ENCODE data around the gene PGAP6. TPM values are rescaled to one million over a fixed set of nuclear protein-coding genes. Genes with fewer than 3 reads are reported as not detected.

Gene PGAP6
- polyA plus RNA-seq, 2 of the 4 experiments (the other 2 are of a cell fraction), result 25.9 to 38.1 TPM

DNA sequence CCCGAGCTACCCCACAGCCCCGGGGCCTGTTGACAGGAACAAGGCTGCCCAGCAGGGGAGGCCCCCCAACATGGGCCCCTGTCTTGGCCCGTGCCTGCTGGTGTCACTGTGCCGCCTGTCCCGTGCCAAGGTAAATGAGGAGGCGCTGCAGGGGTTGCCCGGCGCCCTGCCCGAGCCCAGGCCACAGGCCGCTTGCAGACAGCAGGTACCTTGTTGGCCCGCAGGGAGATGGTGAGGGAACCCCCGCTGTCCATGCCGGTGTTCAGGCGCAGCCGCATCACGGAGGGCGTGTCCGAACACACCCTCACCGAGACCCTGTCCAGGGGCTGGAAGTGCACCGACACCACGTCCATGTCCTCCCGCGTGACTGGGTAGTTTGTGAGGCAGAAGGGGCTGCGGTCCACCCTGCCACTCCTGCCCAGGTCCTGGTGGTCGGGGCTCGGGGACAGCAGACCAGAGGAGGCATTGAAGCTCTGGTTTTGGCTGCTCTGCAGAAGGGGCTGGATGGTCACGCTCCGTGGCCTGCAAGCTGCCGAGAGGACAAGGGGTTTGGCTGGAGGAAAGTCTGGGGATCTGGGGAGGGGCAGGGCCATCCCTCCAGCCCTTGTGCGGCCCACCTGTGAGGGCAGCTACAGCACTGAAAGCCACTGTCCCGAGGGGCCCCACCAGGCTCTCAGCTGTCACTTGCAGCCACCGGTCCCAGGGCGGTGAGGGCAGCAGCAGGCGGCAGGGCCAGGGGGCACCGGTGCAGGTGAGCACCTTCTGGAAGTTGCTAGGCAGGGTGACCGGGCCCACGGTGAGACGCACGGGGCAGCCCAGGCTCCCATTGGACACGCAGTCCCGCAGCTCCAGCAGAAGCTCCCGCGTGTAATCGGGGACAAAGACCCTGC is 5.6 kb downstream of the PGAP6 start:
- DNase-seq (ENCODE audit: low read depth in 1 of 2, low spot score in 1 of 2) (no peak), FAIRE-seq (no peak), ATAC-seq (no peak)
- ChIA-PET CTCF (interaction anchor here (0.6 to 3.2 kb wide), 2 partner anchors 11 to 14 kb away, joined by 4 to 16 read pairs; no protein-coding TSS in a partner anchor), POLR2A (no interaction called here)
- no peak overlapping the region for H3K4me2 ChIP-seq
- H3K4me1 ChIP-seq, result peaks cover 6% of the 10 kb centered on the region; the same call in 2 of the 3 replicates
- no peak overlapping the region for H3K27ac ChIP-seq
- TF ChIP-seq, protein P1, sequence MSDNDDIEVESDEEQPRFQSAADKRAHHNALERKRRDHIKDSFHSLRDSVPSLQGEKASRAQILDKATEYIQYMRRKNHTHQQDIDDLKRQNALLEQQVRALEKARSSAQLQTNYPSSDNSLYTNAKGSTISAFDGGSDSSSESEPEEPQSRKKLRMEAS (IDR thresholded peaks at IDR 0.05), result no peak
- TF ChIP-seq RARB (CRISPR knock-in tag; IDR thresholded peaks at IDR 0.05) (no peak), POLR2A (IDR thresholded peaks at IDR 0.05; ENCODE audit: low read length) (no peak), BHLHE40 (IDR thresholded peaks at IDR 0.05; ENCODE audit: low read depth, low read length) (no peak), CEBPB (IDR thresholded peaks at IDR 0.05) (no peak), RAD21 (conservative IDR thresholded peaks at IDR 0.05 in 1 of 2, IDR thresholded peaks at IDR 0.05 in 1 of 2) (no peak), ZFP36 (IDR thresholded peaks at IDR 0.05; ENCODE audit: borderline replicate concordance, partially characterized antibody) (no peak), MAZ (IDR thresholded peaks at IDR 0.05; ENCODE audit: borderline replicate concordance, low read depth, low read length) (no peak), ESRRA (IDR thresholded peaks at IDR 0.05; ENCODE audit: borderline replicate concordance, low read length) (no peak), JUN (IDR thresholded peaks at IDR 0.05) (no peak), JUNB (IDR thresholded peaks at IDR 0.05) (no peak), CBX2 (IDR thresholded peaks at IDR 0.05; ENCODE audit: borderline replicate concordance, low read depth) (no peak), SMC3 (IDR thresholded peaks at IDR 0.05) (no peak), RFX5 (IDR thresholded peaks at IDR 0.05) (no peak)
- TF ChIP-seq, protein P2, sequence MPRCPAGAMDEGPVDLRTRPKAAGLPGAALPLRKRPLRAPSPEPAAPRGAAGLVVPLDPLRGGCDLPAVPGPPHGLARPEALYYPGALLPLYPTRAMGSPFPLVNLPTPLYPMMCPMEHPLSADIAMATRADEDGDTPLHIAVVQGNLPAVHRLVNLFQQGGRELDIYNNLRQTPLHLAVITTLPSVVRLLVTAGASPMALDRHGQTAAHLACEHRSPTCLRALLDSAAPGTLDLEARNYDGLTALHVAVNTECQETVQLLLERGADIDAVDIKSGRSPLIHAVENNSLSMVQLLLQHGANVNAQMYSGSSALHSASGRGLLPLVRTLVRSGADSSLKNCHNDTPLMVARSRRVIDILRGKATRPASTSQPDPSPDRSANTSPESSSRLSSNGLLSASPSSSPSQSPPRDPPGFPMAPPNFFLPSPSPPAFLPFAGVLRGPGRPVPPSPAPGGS (IDR thresholded peaks at IDR 0.05), result no peak
- TF ChIP-seq, protein P3, sequence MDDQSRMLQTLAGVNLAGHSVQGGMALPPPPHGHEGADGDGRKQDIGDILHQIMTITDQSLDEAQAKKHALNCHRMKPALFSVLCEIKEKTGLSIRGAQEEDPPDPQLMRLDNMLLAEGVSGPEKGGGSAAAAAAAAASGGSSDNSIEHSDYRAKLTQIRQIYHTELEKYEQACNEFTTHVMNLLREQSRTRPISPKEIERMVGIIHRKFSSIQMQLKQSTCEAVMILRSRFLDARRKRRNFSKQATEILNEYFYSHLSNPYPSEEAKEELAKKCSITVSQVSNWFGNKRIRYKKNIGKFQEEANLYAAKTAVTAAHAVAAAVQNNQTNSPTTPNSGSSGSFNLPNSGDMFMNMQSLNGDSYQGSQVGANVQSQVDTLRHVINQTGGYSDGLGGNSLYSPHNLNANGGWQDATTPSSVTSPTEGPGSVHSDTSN (IDR thresholded peaks at IDR 0.05), result no peak
- H3K9me3 ChIP-seq, result no peaks in the 10 kb centered on the region
- H3K4me3 ChIP-seq, result no peak overlapping the region
- 86% methylated on average over 17 of the region's 44 CpGs for WGBS (ENCODE audit: missing lambda C conversion rate)

DNA sequence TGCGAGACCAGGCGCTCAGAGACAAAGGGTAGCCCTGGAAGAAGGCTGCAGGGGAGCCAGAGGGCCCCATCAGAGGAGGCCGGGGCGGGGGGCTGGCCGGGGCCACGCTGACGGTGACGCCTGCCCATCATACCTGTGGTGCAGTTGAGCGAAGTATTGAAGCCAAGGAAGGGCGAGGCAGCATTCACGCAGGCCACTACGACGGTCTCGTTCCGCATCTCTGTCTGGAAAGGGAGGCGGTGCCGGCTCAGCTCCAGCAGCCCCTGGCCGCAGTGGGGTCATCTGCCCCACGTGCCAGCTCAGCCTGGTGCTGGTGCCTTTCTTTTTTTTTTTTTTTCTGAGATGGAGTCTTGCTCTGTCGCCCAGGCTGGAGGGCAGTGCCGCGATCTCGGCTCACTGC is 6.6 kb downstream of the PGAP6 start:
- ATAC-seq, result no peak
- H3K27ac ChIP-seq, result no peak overlapping the region
- H3K4me3 ChIP-seq, result no peak overlapping the region
- no peaks in the 10 kb centered on the region for H3K9me3 ChIP-seq
- ChIA-PET POLR2A (no interaction called here), CTCF (interaction anchor here (1.0 to 3.2 kb wide), 3 partner anchors 13 to 309 kb away, joined by 3 to 16 read pairs (median 4); no protein-coding TSS in a partner anchor)
- TF ChIP-seq, protein P4, sequence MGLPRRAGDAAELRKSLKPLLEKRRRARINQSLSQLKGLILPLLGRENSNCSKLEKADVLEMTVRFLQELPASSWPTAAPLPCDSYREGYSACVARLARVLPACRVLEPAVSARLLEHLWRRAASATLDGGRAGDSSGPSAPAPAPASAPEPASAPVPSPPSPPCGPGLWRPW (IDR thresholded peaks at IDR 0.05), result no peak
- TF ChIP-seq HOXB13 (CRISPR knock-in tag; IDR thresholded peaks at IDR 0.05; ENCODE audit: low read depth) (no peak), CBX2 (IDR thresholded peaks at IDR 0.05; ENCODE audit: borderline replicate concordance, low read depth) (no peak), RAD21 (conservative IDR thresholded peaks at IDR 0.05 in 1 of 2, IDR thresholded peaks at IDR 0.05 in 1 of 2) (no peak), POLR2A (IDR thresholded peaks at IDR 0.05; ENCODE audit: low read length) (no peak), EP300 (IDR thresholded peaks at IDR 0.05) (no peak), GATA3 (IDR thresholded peaks at IDR 0.05; ENCODE audit: borderline replicate concordance) (no peak), JUNB (IDR thresholded peaks at IDR 0.05) (no peak), MYC (IDR thresholded peaks at IDR 0.05; ENCODE audit: borderline replicate concordance, low read length) (no peak), TP53 (CRISPR knock-in tag; IDR thresholded peaks at IDR 0.05) (no peak)
- TF ChIP-seq, protein P5, sequence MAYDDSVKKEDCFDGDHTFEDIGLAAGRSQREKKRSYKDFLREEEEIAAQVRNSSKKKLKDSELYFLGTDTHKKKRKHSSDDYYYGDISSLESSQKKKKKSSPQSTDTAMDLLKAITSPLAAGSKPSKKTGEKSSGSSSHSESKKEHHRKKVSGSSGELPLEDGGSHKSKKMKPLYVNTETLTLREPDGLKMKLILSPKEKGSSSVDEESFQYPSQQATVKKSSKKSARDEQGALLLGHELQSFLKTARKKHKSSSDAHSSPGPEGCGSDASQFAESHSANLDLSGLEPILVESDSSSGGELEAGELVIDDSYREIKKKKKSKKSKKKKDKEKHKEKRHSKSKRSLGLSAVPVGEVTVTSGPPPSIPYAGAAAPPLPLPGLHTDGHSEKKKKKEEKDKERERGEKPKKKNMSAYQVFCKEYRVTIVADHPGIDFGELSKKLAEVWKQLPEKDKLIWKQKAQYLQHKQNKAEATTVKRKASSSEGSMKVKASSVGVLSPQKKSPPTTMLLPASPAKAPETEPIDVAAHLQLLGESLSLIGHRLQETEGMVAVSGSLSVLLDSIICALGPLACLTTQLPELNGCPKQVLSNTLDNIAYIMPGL (CRISPR knock-in tag; IDR thresholded peaks at IDR 0.05; ENCODE audit: borderline replicate concordance), result no peak
- TF ChIP-seq, protein P3 (IDR thresholded peaks at IDR 0.05), result no peak
- peaks cover 6% of the 10 kb centered on the region; the same call in 2 of the 3 replicates for H3K4me1 ChIP-seq
- FAIRE-seq, result no peak
- no peak for DNase-seq (ENCODE audit: low read depth in 1 of 2, low spot score in 1 of 2)
- 89% methylated on average over 23 of the region's 23 CpGs for WGBS (ENCODE audit: missing lambda C conversion rate)
- H3K4me2 ChIP-seq, result no peak overlapping the region
